HepG2 (cell line): ENCODE results near the gene DDX23. TPM values are rescaled to one million over a fixed set of nuclear protein-coding genes. Genes with fewer than 3 reads are reported as not detected.

Source experiments
- CEBPB ChIP-seq: IDR thresholded peaks from 2 replicates; pipeline ENCODE4 v1.6.1; 2011; ENCODE audit warnings: low read depth, low read length, improper control_type of control experiment, borderline replicate concordance
- CREB1 ChIP-seq, 2 experiments: fragments of 450-650 bp in 1 of 2; IDR thresholded peaks; 2 replicates each; pipeline ENCODE4 v1.6.1; 2016 to 2017; ENCODE audit warnings: control low read depth in 1 of 2, mild to moderate bottlenecking in 1 of 2, missing compliant biosample characterization in 1 of 2, missing genetic modification characterization in 1 of 2
- FOXK1 ChIP-seq: sonication (generic); formaldehyde crosslinking; IDR thresholded peaks from 2 replicates; pipeline ENCODE4 v1.4.0; 2020; ENCODE audit warnings: low read depth, missing genetic modification reagents, borderline replicate concordance
- HDAC2 ChIP-seq: sonication (generic); formaldehyde crosslinking; IDR thresholded peaks from 2 replicates; pipeline ENCODE4 v1.4.0; 2020; ENCODE audit warnings: missing genetic modification reagents
- ISX ChIP-seq: sonication (generic); formaldehyde crosslinking; conservative IDR thresholded peaks from 2 replicates; pipeline ENCODE4 v1.5.0; 2020; ENCODE audit warnings: missing genetic modification reagents
- KLF16 ChIP-seq, 2 experiments: sonication (generic) in 1 of 2; formaldehyde crosslinking in 1 of 2; IDR thresholded peaks; 2 replicates each; pipeline versions ENCODE4 v1.6.1 to v1.8.0; 2016 to 2023; ENCODE audit warnings: missing genetic modification reagents in 2 of 2, missing compliant biosample characterization in 1 of 2
- MIER3 ChIP-seq: IDR thresholded peaks from 2 replicates; pipeline ENCODE4 v1.6.1; 2016; ENCODE audit warnings: missing compliant biosample characterization, borderline replicate concordance
- MZF1 ChIP-seq: sonication (generic); formaldehyde crosslinking; IDR thresholded peaks from 2 replicates; pipeline ENCODE4 v1.8.1; 2023; ENCODE audit warnings: mild to moderate bottlenecking, missing genetic modification reagents, borderline replicate concordance
- RARA ChIP-seq: IDR thresholded peaks from 2 replicates; pipeline ENCODE4 v1.6.1; 2016; ENCODE audit warnings: missing genetic modification reagents, missing compliant biosample characterization
- SALL1 ChIP-seq: sonication (generic); formaldehyde crosslinking; IDR thresholded peaks from 2 replicates; pipeline ENCODE4 v1.8.0; 2022; ENCODE audit warnings: mild to moderate bottlenecking, missing genetic modification reagents
- SATB2 ChIP-seq: sonication (generic); formaldehyde crosslinking; IDR thresholded peaks from 2 replicates; pipeline ENCODE4 v1.5.0; 2020; ENCODE audit warnings: missing genetic modification reagents
- TEAD3 ChIP-seq: optimal IDR thresholded peaks from 2 replicates; pipeline ENCODE3; 2016; ENCODE audit warnings: borderline replicate concordance
- ZFAT ChIP-seq: sonication (generic); formaldehyde crosslinking; conservative IDR thresholded peaks from 2 replicates; pipeline ENCODE4 v1.8.1; 2023; ENCODE audit warnings: missing genetic modification reagents, inconsistent platforms
- ZNF124 ChIP-seq: sonication (generic); formaldehyde crosslinking; IDR thresholded peaks from 2 replicates; pipeline ENCODE4 v1.4.0; 2020; ENCODE audit warnings: missing genetic modification reagents
- ZNF350 ChIP-seq: sonication (generic); formaldehyde crosslinking; IDR thresholded peaks from 2 replicates; pipeline ENCODE4 v1.4.0; 2020; ENCODE audit warnings: mild to moderate bottlenecking, low read depth, missing genetic modification reagents, borderline replicate concordance
- ZNF484 ChIP-seq: sonication (generic); formaldehyde crosslinking; IDR thresholded peaks from 2 replicates; pipeline ENCODE4 v1.5.1; 2020; ENCODE audit warnings: mild to moderate bottlenecking, low read depth, missing genetic modification reagents, borderline replicate concordance
- ZNF607 ChIP-seq: sonication (generic); formaldehyde crosslinking; IDR thresholded peaks from 2 replicates; pipeline ENCODE4 v1.5.1; 2020; ENCODE audit warnings: missing genetic modification reagents, mild to moderate bottlenecking, borderline replicate concordance
- ZNF644 ChIP-seq: IDR thresholded peaks from 2 replicates; pipeline ENCODE4 v1.6.1; 2016; ENCODE audit warnings: low read depth
- ZSCAN21 ChIP-seq: sonication (generic); formaldehyde crosslinking; IDR thresholded peaks from 2 replicates; pipeline ENCODE4 v1.8.0; 2022; ENCODE audit warnings: mild to moderate bottlenecking, missing genetic modification reagents, moderate library complexity, borderline replicate concordance
- polyA plus RNA-seq, 8 experiments: library from polyadenylated mRNA; depleted of rRNA in 3 of 8; stranded (reverse) in 7 of 8; unstranded in 1 of 8; fragments of >200 nt; fragmentation: Illumina TruSeq in 4 of 8; extraction: Trizol in 4 of 8; gene quantifications; 2 replicates each; pipeline versions ENCODE4 v1.2.1 to v1.2.3, GENCODE V29; 2011 to 2016; ENCODE audit warnings: low read depth in 4 of 8, missing spikeins in 1 of 8, mixed read lengths in 1 of 8; ENCODE audit not compliant: insufficient read depth in 1 of 8
- total RNA-seq, 5 experiments: library from RNA; depleted of rRNA; stranded (reverse); fragments of >200 nt; fragmentation: Illumina TruSeq; extraction: Trizol; gene quantifications; 2 replicates each; pipeline ENCODE4 v1.2.3, GENCODE V29; 2016; ENCODE audit warnings: low read depth in 1 of 5
- TF ChIP-seq, protein P1 (sequence below): sonication (generic); formaldehyde crosslinking; IDR thresholded peaks from 2 replicates; pipeline ENCODE4 v1.5.0; 2020; ENCODE audit warnings: mild to moderate bottlenecking, missing genetic modification reagents, borderline replicate concordance
- TF ChIP-seq, protein P2 (sequence below), 2 experiments: sonication (generic) in 1 of 2; formaldehyde crosslinking in 1 of 2; IDR thresholded peaks; 2 replicates each; pipeline versions ENCODE4 v1.4.0 to v1.6.1; 2016 to 2020; ENCODE audit warnings: borderline replicate concordance in 1 of 2, low read depth in 1 of 2, mild to moderate bottlenecking in 1 of 2, missing genetic modification reagents in 1 of 2
- TF ChIP-seq, protein P3 (sequence below): IDR thresholded peaks from 2 replicates; pipeline ENCODE4 v1.6.1; 2016; ENCODE audit warnings: mild to moderate bottlenecking

DDX23 gene
- total and polyA plus RNA-seq, 2 of the 13 experiments (the other 11 are each of a cell fraction or from before 2014, with no cell fraction given), result 35.7 to 90.0 TPM

GRCh38 chr12:48810903-48811431, 41.0 kb downstream of the DDX23 start (continued):
- TF ChIP-seq RARA (CRISPR knock-in tag), result peak; percentile 28; the same call in 1 of the 2 replicates
- peak in 1 of 2 experiments; percentile 24; a peak in 1 of 4 replicates for TF ChIP-seq KLF16 (CRISPR knock-in tag; IDR thresholded peaks at IDR 0.05)
- TF ChIP-seq ZNF350 (CRISPR knock-in tag), result peak; percentile 75; the same call in 1 of the 2 replicates
- TF ChIP-seq SALL1 (CRISPR knock-in tag), result peak; percentile 67
- no peak for TF ChIP-seq ZNF607 (CRISPR knock-in tag)
- no peak for TF ChIP-seq CREB1 (IDR thresholded peaks at IDR 0.05)
- TF ChIP-seq CREB1 (CRISPR knock-in tag; IDR thresholded peaks at IDR 0.05), result no peak
- peak; percentile 48; the same call in 1 of the 2 replicates for TF ChIP-seq MIER3 (CRISPR knock-in tag)
- no peak for TF ChIP-seq SATB2 (CRISPR knock-in tag)
- TF ChIP-seq, protein P1, sequence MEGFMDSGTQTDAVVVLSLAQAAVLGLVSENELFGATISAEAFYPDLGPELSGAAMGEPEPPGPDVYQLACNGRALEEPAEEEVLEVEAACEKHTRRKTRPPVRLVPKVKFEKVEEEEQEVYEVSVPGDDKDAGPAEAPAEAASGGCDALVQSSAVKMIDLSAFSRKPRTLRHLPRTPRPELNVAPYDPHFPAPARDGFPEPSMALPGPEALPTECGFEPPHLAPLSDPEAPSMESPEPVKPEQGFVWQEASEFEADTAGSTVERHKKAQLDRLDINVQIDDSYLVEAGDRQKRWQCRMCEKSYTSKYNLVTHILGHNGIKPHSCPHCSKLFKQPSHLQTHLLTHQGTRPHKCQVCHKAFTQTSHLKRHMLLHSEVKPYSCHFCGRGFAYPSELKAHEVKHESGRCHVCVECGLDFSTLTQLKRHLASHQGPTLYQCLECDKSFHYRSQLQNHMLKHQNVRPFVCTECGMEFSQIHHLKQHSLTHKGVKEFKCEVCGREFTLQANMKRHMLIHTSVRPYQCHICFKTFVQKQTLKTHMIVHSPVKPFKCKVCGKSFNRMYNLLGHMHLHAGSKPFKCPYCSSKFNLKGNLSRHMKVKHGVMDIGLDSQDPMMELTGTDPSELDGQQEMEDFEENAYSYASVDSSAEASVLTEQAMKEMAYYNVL (CRISPR knock-in tag), result no peak
- TF ChIP-seq HDAC2 (CRISPR knock-in tag), result peak; percentile 58; the same call in 1 of the 2 replicates
- TF ChIP-seq, protein P2, sequence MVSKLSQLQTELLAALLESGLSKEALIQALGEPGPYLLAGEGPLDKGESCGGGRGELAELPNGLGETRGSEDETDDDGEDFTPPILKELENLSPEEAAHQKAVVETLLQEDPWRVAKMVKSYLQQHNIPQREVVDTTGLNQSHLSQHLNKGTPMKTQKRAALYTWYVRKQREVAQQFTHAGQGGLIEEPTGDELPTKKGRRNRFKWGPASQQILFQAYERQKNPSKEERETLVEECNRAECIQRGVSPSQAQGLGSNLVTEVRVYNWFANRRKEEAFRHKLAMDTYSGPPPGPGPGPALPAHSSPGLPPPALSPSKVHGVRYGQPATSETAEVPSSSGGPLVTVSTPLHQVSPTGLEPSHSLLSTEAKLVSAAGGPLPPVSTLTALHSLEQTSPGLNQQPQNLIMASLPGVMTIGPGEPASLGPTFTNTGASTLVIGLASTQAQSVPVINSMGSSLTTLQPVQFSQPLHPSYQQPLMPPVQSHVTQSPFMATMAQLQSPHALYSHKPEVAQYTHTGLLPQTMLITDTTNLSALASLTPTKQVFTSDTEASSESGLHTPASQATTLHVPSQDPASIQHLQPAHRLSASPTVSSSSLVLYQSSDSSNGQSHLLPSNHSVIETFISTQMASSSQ (IDR thresholded peaks at IDR 0.05; ENCODE audit: low read depth), result no peak
- TF ChIP-seq, protein P2 (CRISPR knock-in tag; IDR thresholded peaks at IDR 0.05; ENCODE audit: borderline replicate concordance), result no peak
- no peak for TF ChIP-seq ISX (CRISPR knock-in tag)
- no peak for TF ChIP-seq FOXK1
- TF ChIP-seq ZNF124 (CRISPR knock-in tag), result no peak
- TF ChIP-seq ZNF644 (CRISPR knock-in tag), result 0 out of 2 replicates have a peak, but pooled peaks have one; percentile 11
- TF ChIP-seq MZF1 (CRISPR knock-in tag), result no peak
- no peak for TF ChIP-seq ZSCAN21 (CRISPR knock-in tag)
- TF ChIP-seq, protein P3, sequence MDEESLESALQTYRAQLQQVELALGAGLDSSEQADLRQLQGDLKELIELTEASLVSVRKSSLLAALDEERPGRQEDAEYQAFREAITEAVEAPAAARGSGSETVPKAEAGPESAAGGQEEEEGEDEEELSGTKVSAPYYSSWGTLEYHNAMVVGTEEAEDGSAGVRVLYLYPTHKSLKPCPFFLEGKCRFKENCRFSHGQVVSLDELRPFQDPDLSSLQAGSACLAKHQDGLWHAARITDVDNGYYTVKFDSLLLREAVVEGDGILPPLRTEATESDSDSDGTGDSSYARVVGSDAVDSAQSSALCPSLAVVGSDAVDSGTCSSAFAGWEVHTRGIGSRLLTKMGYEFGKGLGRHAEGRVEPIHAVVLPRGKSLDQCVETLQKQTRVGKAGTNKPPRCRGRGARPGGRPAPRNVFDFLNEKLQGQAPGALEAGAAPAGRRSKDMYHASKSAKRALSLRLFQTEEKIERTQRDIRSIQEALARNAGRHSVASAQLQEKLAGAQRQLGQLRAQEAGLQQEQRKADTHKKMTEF (CRISPR knock-in tag), result peak; percentile 47; the same call in 1 of the 2 replicates
- peak; percentile 78 for TF ChIP-seq TEAD3 (CRISPR knock-in tag)
- TF ChIP-seq ZFAT (CRISPR knock-in tag), result no peak
- peak; percentile 43; the same call in 1 of the 2 replicates for TF ChIP-seq CEBPB
- no peak for TF ChIP-seq ZNF484 (CRISPR knock-in tag)
